Measurements from ENCODE around the gene CNNM4. TPM values are rescaled to one million over a fixed set of nuclear protein-coding genes. Genes with fewer than 3 reads are reported as not detected.

The CNNM4 gene
- total and polyA plus RNA-seq, 5 experiments from 2014 or later: 0.63 to 4.9 (median 2.2) TPM

DNA sequence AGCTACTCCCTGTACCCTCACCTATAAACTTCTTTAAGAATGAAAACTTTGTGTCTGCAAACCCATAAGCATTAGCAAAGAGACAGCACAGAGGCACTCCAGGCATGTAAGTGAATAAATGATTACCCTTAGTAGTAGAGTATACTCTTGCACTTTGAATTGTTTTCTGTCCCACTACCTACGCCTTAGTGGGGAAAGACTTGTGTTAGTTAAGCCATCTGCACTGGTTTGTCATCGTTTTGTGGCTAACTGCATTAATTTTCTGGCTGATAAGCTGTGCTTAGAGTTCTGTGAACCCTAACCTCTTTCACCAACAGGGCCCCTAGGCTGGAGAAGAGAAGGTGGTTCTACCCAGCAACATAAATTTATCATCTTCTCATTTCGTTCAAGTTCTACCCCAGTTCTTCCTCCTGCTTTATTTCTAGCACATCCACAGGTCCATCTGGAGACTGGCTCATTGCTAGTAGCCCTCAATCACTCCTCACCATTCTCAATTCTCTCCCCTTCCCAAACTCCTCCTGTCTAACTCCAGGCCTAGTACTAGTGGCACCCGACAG lies 21.5 kb upstream of the CNNM4 start:
- peak overlapping the region; percentile 93 to 99 (median 97) for H3K4me3 Mint-ChIP-seq
- H3K4me1 Mint-ChIP-seq: peaks cover 21 to 43% (median 34%) of the 10 kb centered on the region in 4 donors
- DNase-seq (no peak), ATAC-seq (no peak)
- POLR2A ChIA-PET: interaction anchor here (0.7 to 1.9 kb wide), 3 partner anchors 24 to 78 kb away, joined by 3 to 4 read pairs (median 3); partner anchors contain the start of gene CNNM3
- H3K36me3 Mint-ChIP-seq: peaks cover 0 to 27% (median 10%) of the 10 kb centered on the region in 3 donors
- H3K27me3 Mint-ChIP-seq: no peaks in the 10 kb centered on the region
- H3K27ac Mint-ChIP-seq: peak overlapping the region; percentile 90 to 98 (median 95)
- H3K9me3 Mint-ChIP-seq: no peaks in the 10 kb centered on the region

DNA sequence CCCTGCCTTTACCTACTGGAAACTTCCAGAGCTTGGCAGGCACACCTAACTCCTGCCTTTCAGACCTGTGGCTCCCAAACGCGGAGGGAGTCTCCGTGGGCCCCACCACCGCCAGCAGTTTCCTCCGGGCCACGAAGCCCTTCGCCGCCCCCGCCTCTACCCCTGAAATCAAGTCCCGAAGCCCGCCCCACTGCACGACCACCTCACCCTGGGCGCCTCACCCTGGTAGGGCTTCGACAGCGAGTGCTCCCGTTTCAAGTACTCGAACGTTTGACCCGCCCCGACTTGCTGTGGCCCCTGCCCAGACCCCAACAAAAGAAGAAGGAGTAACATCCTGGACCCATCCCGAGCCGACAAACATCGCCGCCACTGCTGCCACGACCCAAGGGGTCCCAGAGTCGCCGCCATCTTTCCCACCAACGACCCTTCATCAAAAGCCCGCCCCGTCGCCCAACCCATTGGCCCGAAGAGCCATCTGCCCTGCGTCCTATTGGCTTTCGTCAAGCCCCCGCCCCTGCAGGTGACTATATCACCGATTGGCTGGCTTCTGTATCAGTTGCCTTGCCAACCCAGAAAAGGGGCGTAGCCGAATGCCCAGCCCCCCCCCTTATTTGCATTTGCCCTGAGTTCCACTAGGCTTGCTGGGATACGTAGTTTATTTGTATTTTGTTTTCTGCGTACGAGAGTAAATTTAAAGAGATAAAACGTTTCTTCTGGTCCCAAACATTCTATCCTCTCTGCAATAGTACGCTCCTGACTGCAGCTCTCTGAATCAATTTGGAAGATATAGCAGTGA lies 20.9 kb upstream of the CNNM4 start, which contains the start of gene LMAN2L:
LMAN2L (minus strand) TSS at position 432 of the 796 bp plus-strand sequence; CDS start at position 408, 24 bp downstream.
- POLR2A ChIA-PET: interaction anchor here (0.9 to 1.9 kb wide), 3 partner anchors 23 to 108 kb away, joined by 3 to 4 read pairs (median 3); partner anchors contain the start of gene CNNM3
- DNase-seq (peak; percentile 87 to 99 (median 96)), ATAC-seq (peak; percentile 99)
- H3K36me3 Mint-ChIP-seq: peaks cover 0 to 20% (median 8%) of the 10 kb centered on the region in 3 donors
- H3K4me1 Mint-ChIP-seq: peaks cover 18 to 42% (median 34%) of the 10 kb centered on the region in 4 donors
- H3K4me3 Mint-ChIP-seq: peak within 1 kb of the TSS; percentile 93 to 99 (median 97)
- H3K9me3 Mint-ChIP-seq: no peaks in the 10 kb centered on the region
- peaks cover 0 to 3% (median 0%) of the 10 kb centered on the region in 5 donors for H3K27me3 Mint-ChIP-seq
- peak within 1 kb of the TSS; percentile 90 to 98 (median 95) for H3K27ac Mint-ChIP-seq

DNA sequence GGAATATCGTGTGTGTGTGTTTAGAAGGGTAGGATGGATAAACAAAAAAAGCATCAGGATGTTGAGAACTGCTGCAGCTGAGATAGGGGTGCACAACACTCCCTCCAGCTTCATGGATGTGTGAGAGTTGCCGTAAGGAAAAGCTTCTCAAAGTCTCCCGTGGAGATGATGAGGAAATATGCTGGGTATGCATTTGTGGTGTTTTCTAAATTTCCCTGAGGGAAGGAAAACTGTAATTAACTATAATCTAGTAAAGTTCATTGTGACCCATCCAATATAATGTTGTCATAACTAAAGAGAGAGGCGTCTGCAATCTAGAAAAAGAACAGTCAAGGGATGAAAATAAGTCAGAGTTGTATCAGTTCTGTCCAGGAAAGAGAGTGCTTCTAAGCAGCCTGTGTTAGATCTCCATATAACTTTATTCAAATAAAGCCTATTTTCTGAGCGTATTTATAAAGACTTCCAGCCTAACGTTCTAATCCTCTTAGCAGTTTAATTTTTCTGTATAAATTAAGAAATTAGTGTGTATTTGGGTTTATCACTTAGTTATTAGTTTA lies 13.6 kb upstream of the CNNM4 start:
- Mint-ChIP-seq H3K27ac (peak overlapping the region in 1 of 10 donors; percentile 45), H3K36me3 (no peaks in the 10 kb centered on the region), H3K4me3 (no peak overlapping the region), H3K27me3 (peaks cover 0 to 5% (median 0%) of the 10 kb centered on the region in 5 donors), H3K9me3 (no peaks in the 10 kb centered on the region), H3K4me1 (peaks cover 0 to 2% (median 0%) of the 10 kb centered on the region in 4 donors)
- ATAC-seq (no peak), DNase-seq (no peak)
- POLR2A ChIA-PET: no interaction called here

DNA sequence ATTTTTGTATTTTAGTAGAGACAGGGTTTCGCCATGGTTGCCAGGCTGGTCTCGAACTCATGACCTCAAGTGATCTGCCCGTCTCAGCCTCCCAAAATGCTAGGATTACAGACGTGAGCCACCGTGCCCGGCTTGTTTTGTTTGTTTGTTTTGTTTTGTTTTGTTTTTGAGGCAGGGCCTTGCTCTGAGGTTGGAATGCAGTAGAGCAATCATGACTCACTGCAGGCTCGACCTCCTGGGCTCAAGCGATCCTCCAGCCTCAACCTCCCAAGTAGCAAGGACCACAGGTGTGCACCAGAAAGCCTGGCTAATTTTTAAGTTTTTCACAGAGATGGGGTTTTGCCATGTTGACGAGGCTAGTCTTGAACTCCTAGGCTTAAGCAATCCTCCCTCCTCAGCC lies 8.9 kb upstream of the CNNM4 start:
- no peaks in the 10 kb centered on the region for H3K9me3 Mint-ChIP-seq

DNA sequence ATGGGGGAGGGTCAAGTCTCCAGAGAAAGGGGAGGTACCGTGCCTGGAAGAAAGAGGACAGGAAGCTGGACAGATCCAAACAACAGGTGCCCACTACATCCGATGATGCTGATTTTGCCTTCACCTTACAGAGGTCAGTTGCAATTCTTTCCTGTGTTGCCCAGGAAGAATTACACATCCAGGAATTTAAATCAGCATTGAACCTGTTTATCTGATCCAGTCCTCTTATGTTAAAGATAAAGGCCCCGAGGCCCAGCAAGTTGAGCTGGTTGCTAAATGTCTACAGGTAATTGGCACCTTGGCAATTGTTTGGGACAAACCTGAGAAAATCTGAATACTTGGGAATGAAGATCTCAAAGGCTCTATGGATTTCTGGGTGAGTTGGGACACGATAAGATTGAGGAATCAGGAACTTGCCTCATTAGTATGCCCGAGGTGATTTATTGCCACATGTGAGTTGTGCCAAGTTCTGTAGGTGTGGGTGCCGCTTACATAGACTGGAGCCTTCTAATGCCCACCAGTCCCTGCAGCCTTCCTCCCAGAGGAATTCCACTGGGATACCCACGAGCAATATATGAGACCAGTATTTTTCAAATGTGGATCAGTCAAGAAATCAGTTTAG lies 6.9 kb upstream of the CNNM4 start:
- Mint-ChIP-seq H3K36me3 (no peaks in the 10 kb centered on the region), H3K4me3 (no peak overlapping the region), H3K27ac (no peak overlapping the region), H3K9me3 (no peaks in the 10 kb centered on the region), H3K4me1 (no peaks in the 10 kb centered on the region), H3K27me3 (peaks cover 0 to 2% (median 0%) of the 10 kb centered on the region in 5 donors)
- DNase-seq (no peak), ATAC-seq (no peak)
- POLR2A ChIA-PET: no interaction called here

More for the DNA sequence above, 8.9 kb upstream of the CNNM4 start:
- no peak for ATAC-seq
- no peak overlapping the region for H3K4me3 Mint-ChIP-seq
- H3K27ac Mint-ChIP-seq: no peak overlapping the region
- H3K36me3 Mint-ChIP-seq: no peaks in the 10 kb centered on the region
- H3K27me3 Mint-ChIP-seq: peaks cover 0 to 2% (median 0%) of the 10 kb centered on the region in 5 donors
- DNase-seq: no peak
- POLR2A ChIA-PET: no interaction called here
- no peaks in the 10 kb centered on the region for H3K4me1 Mint-ChIP-seq

DNA sequence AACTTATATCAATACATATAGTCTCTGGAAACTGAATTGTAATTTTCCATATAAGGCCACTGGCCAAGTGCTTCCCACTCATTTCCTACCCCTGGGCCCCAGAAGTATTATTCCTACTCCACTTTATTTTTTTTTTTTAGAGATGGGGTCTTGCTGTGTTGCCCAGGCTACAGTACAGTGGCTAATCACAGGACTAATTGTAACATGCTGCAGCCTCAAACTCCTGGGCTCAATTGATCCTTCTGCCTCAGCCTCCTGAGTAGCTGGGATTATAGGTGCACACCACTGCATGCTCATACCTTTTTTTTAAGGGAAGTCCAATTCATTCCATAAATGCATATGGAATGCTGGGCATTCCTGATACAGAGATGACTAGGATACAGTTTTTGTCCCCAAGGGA lies 6.4 kb upstream of the CNNM4 start:
- H3K27ac Mint-ChIP-seq: no peak overlapping the region
- ATAC-seq (no peak), DNase-seq (no peak)
- H3K27me3 Mint-ChIP-seq: peaks cover 0 to 2% (median 0%) of the 10 kb centered on the region in 5 donors
- H3K36me3 Mint-ChIP-seq: no peaks in the 10 kb centered on the region
- H3K4me3 Mint-ChIP-seq: no peak overlapping the region
- H3K9me3 Mint-ChIP-seq: no peaks in the 10 kb centered on the region
- peaks cover under 1 to 4% (median 1%) of the 10 kb centered on the region in 4 donors for H3K4me1 Mint-ChIP-seq
- POLR2A ChIA-PET: no interaction called here

DNA sequence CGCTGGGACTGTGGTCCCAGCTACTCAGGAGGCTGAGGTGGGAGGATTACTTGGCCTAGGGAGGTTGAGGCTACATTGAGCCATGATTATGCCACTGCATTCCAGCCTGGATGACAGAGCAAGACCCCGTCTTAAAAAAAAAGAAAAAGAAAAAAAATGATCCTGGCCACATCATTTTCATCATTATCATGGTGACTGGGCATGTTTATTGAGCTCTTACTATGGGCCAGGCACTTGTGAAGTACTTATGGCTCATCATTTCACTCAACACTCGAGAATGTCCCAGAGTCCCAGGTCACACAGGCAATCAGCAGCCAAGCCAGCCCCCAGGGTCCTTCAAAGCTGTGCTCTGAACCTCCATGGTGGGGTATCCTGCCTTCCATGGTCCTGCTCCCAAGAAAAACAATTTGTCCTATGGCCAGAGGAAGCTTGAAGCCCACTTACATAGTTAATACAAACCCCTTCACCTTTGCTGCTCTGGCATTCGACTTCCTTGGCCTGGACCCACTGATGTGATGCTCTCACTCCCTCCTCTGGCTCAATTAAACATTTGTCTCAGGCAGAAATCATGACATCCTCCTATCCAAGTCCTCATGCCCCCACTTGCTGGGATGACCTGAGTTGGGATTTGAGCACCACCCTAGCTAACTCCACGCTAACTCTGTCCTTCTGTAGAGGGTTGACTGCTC lies 3.8 kb upstream of the CNNM4 start:
- ATAC-seq: no peak
- peaks cover 5 to 26% (median 23%) of the 10 kb centered on the region in 4 donors for H3K4me1 Mint-ChIP-seq
- no peaks in the 10 kb centered on the region for H3K36me3 Mint-ChIP-seq
- H3K27ac Mint-ChIP-seq: peak overlapping the region in 1 of 10 donors; percentile 11
- H3K9me3 Mint-ChIP-seq: no peaks in the 10 kb centered on the region
- no peaks in the 10 kb centered on the region for H3K27me3 Mint-ChIP-seq
- POLR2A ChIA-PET: no interaction called here
- no peak for DNase-seq
- no peak overlapping the region for H3K4me3 Mint-ChIP-seq

DNA sequence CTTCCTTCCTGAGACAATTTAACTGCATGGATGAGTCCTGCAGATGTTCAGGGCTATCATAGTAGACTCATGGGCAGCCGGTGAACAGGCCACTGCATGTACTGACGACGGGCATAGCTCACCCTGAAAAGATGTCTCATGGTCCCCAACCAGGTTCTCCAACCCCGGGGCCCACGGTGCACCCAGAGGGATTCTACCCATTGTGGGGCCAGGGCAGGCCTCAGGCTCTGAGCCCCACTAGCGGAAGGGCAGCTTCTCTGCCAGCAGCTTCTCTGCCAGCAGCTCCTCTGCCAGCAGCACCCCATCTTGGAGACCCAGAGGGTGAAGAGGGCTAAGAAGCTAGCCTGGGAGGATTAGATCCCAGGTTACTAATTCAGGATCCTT lies 3.2 kb upstream of the CNNM4 start:
- H3K36me3 Mint-ChIP-seq: no peaks in the 10 kb centered on the region
- ATAC-seq (no peak), DNase-seq (no peak)
- H3K27ac Mint-ChIP-seq: no peak overlapping the region
- no peak overlapping the region for H3K4me3 Mint-ChIP-seq
- no peaks in the 10 kb centered on the region for H3K27me3 Mint-ChIP-seq
- peaks cover 9 to 32% (median 28%) of the 10 kb centered on the region in 4 donors for H3K4me1 Mint-ChIP-seq
- POLR2A ChIA-PET: no interaction called here
- no peaks in the 10 kb centered on the region for H3K9me3 Mint-ChIP-seq

DNA sequence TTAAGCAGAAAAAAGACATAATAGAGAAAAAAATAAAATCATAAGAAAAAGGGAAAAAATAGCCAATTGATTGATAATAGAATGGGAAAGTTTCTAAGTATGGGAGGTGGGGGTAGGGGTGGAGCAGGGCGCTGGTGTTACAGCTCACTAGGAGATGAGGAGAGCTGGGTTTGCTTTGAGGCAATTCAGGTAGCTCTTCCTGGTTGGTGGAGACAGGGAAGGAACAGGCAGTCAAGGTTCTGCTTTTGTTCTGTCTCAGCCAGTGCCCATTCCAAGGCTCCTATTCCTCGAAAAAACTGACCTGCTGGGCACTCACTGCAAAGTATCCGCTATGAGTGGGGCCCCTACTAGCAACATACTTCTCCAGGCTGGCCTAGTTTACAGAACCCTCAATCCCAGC lies 1.7 kb upstream of the CNNM4 start:
- Mint-ChIP-seq H3K4me1 (peaks cover 20 to 46% (median 42%) of the 10 kb centered on the region in 4 donors), H3K27ac (peak overlapping the region; percentile 34 to 95 (median 85)), H3K27me3 (no peaks in the 10 kb centered on the region), H3K9me3 (no peaks in the 10 kb centered on the region), H3K4me3 (peak overlapping the region in 2 of 10 donors; percentile 7 to 76), H3K36me3 (no peaks in the 10 kb centered on the region)
- ATAC-seq: no peak
- POLR2A ChIA-PET: interaction anchor here (0.9 to 2.7 kb wide), 3 partner anchors 17 to 223 kb away, joined by 4 to 12 read pairs (median 5); partner anchors contain the start of gene CNNM3
- DNase-seq: no peak

DNA sequence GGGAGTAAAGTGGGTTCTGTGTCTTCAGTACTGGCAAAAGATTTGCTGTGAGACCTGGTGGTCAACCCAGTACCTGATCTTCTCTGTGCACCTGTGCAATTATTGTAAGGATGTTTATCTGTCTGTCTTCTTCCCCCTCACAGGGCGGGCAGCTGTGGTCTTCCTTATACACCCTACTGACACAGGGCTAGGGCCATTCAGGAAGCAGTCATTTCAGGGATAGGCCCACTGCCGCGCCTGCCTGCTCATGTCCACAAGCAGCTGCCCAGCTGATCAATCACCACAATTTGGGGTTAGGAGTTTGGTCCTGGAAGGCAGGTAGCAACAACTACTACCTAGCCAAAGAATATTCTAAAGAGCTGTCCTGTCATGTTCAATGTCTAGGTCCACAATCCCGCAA lies 1.2 kb upstream of the CNNM4 start:
- Mint-ChIP-seq H3K9me3 (no peaks in the 10 kb centered on the region), H3K4me3 (peak overlapping the region in 8 of 10 donors; percentile 76 to 95 (median 88)), H3K27me3 (no peaks in the 10 kb centered on the region), H3K36me3 (no peaks in the 10 kb centered on the region), H3K4me1 (peaks cover 23 to 52% (median 48%) of the 10 kb centered on the region in 4 donors), H3K27ac (peak overlapping the region; percentile 76 to 95 (median 92))
- ATAC-seq (no peak), DNase-seq (no peak)
- POLR2A ChIA-PET: interaction anchor here (0.9 to 2.7 kb wide), 4 partner anchors 18 to 224 kb away, joined by 4 to 12 read pairs (median 6); partner anchors contain the start of genes ARID5A and CNNM3

DNA sequence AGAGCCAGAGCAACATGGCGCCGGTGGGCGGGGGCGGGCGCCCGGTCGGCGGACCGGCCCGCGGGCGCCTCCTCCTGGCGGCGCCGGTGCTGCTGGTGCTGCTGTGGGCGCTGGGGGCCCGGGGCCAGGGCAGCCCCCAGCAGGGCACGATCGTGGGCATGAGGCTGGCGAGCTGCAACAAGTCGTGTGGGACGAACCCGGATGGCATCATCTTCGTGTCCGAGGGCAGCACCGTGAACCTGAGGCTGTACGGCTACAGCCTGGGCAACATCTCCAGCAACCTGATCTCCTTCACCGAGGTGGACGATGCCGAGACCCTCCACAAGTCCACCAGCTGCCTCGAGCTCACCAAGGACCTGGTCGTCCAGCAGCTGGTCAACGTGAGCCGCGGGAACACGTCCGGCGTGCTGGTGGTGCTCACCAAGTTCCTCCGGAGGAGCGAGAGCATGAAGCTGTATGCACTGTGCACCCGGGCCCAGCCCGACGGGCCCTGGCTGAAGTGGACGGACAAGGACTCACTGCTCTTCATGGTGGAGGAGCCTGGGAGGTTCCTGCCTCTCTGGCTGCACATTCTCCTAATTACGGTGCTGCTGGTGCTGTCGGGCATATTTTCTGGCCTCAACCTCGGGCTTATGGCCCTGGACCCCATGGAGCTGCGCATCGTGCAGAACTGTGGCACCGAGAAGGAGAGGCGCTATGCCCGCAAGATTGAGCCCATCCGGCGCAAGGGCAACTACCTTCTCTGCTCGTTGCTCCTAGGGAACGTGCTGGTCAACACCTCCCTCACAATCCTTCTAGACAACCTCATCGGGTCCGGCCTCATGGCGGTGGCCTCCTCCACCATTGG lies 507 bp downstream of the CNNM4 start:
- Mint-ChIP-seq H3K36me3 (no peaks in the 10 kb centered on the region), H3K4me1 (peaks cover 23 to 61% (median 52%) of the 10 kb centered on the region in 4 donors), H3K9me3 (no peaks in the 10 kb centered on the region), H3K4me3 (peak overlapping the region; percentile 76 to 92 (median 86)), H3K27me3 (no peaks in the 10 kb centered on the region), H3K27ac (peak overlapping the region; percentile 73 to 94 (median 89))
- DNase-seq: peak in 4 of 10 donors; percentile 64 to 88 (median 84)
- POLR2A ChIA-PET: interaction anchor here (0.9 to 2.7 kb wide), 9 partner anchors 15 to 224 kb away, joined by 3 to 12 read pairs (median 4); partner anchors contain the start of genes ARID5A, CNNM3 and KANSL3
- ATAC-seq: peak; percentile 81 to 84

All from naive thymus-derived CD8-positive, alpha-beta T cell (primary cell).